ENCODE results near the gene CLASRP. TPM values are rescaled to one million over a fixed set of nuclear protein-coding genes. Genes with fewer than 3 reads are reported as not detected.

Gene CLASRP
- total RNA-seq, 1 donor from 2014 or later: 119 TPM

GRCh38 chr19:45011959-45012358, 26.9 kb upstream of the CLASRP start:
- DNase-seq (ENCODE audit: low read depth, low spot score): no peak
- Mint-ChIP-seq H3K27ac (ENCODE audit: unreplicated experiment) (no peak overlapping the region), H3K36me3 (ENCODE audit: low read depth) (no peaks in the 10 kb centered on the region), H3K27me3 (ENCODE audit: low read depth) (no peaks in the 10 kb centered on the region), H3K4me3 (no peak overlapping the region), H3K4me1 (no peaks in the 10 kb centered on the region), H3K9me3 (no peaks in the 10 kb centered on the region)
- TF ChIP-seq, protein P1, sequence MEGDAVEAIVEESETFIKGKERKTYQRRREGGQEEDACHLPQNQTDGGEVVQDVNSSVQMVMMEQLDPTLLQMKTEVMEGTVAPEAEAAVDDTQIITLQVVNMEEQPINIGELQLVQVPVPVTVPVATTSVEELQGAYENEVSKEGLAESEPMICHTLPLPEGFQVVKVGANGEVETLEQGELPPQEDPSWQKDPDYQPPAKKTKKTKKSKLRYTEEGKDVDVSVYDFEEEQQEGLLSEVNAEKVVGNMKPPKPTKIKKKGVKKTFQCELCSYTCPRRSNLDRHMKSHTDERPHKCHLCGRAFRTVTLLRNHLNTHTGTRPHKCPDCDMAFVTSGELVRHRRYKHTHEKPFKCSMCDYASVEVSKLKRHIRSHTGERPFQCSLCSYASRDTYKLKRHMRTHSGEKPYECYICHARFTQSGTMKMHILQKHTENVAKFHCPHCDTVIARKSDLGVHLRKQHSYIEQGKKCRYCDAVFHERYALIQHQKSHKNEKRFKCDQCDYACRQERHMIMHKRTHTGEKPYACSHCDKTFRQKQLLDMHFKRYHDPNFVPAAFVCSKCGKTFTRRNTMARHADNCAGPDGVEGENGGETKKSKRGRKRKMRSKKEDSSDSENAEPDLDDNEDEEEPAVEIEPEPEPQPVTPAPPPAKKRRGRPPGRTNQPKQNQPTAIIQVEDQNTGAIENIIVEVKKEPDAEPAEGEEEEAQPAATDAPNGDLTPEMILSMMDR (conservative IDR thresholded peaks at IDR 0.05): no peak

- DNase-seq (ENCODE audit: low read depth, low spot score): peak; percentile 79
- Mint-ChIP-seq H3K4me1 (no peaks in the 10 kb centered on the region), H3K36me3 (ENCODE audit: low read depth) (no peaks in the 10 kb centered on the region), H3K27ac (ENCODE audit: unreplicated experiment) (no peak overlapping the region), H3K9me3 (no peaks in the 10 kb centered on the region), H3K27me3 (ENCODE audit: low read depth) (no peaks in the 10 kb centered on the region), H3K4me3 (no peak overlapping the region)
- TF ChIP-seq, protein P1 (conservative IDR thresholded peaks at IDR 0.05): peak; percentile 73
Observed at GRCh38 chr19:45016388-45017314, 22.2 kb upstream of the CLASRP start.

- Mint-ChIP-seq H3K9me3 (no peaks in the 10 kb centered on the region), H3K4me3 (no peak overlapping the region), H3K27ac (ENCODE audit: unreplicated experiment) (no peak overlapping the region), H3K27me3 (ENCODE audit: low read depth) (no peaks in the 10 kb centered on the region), H3K36me3 (ENCODE audit: low read depth) (no peaks in the 10 kb centered on the region), H3K4me1 (no peaks in the 10 kb centered on the region)
- no peak for DNase-seq (ENCODE audit: low read depth, low spot score)
- TF ChIP-seq, protein P1 (conservative IDR thresholded peaks at IDR 0.05): no peak
Observed at GRCh38 chr19:45019187-45019586, 19.7 kb upstream of the CLASRP start.

- Mint-ChIP-seq H3K27ac (ENCODE audit: unreplicated experiment) (no peak overlapping the region), H3K4me1 (no peaks in the 10 kb centered on the region), H3K27me3 (ENCODE audit: low read depth) (no peaks in the 10 kb centered on the region), H3K36me3 (ENCODE audit: low read depth) (no peaks in the 10 kb centered on the region), H3K9me3 (no peaks in the 10 kb centered on the region), H3K4me3 (no peak overlapping the region)
- TF ChIP-seq, protein P1 (conservative IDR thresholded peaks at IDR 0.05): no peak
- DNase-seq (ENCODE audit: low read depth, low spot score): no peak
Observed at GRCh38 chr19:45020071-45020470, 18.8 kb upstream of the CLASRP start.

GRCh38 chr19:45021971-45022370, 16.9 kb upstream of the CLASRP start:
- Mint-ChIP-seq H3K27ac (ENCODE audit: unreplicated experiment) (peak overlapping the region; percentile 35), H3K4me3 (no peak overlapping the region), H3K4me1 (no peaks in the 10 kb centered on the region), H3K9me3 (no peaks in the 10 kb centered on the region), H3K27me3 (ENCODE audit: low read depth) (no peaks in the 10 kb centered on the region), H3K36me3 (ENCODE audit: low read depth) (no peaks in the 10 kb centered on the region)
- DNase-seq (ENCODE audit: low read depth, low spot score): no peak
- TF ChIP-seq, protein P1 (conservative IDR thresholded peaks at IDR 0.05): no peak
